H1 (cell line): ENCODE data around the gene SH3PXD2A.

Experiments used
- EGR1 ChIP-seq: IDR thresholded peaks from 2 replicates; pipeline ENCODE4 v1.6.1; 2011; ENCODE audit warnings: low read depth, low read length, borderline replicate concordance
- JUN ChIP-seq: IDR thresholded peaks from 2 replicates; pipeline ENCODE4 v1.6.1; 2011; ENCODE audit warnings: low read depth, mild to moderate bottlenecking, improper control_type of control experiment, low read length
- RFX5 ChIP-seq: IDR thresholded peaks from 2 replicates; pipeline ENCODE4 v1.6.1; 2011; ENCODE audit warnings: low read depth, low read length, improper control_type of control experiment, borderline replicate concordance
- SP4 ChIP-seq: IDR thresholded peaks from 2 replicates; pipeline ENCODE4 v1.6.1; 2012; ENCODE audit warnings: low read length, inconsistent platforms

DNA sequence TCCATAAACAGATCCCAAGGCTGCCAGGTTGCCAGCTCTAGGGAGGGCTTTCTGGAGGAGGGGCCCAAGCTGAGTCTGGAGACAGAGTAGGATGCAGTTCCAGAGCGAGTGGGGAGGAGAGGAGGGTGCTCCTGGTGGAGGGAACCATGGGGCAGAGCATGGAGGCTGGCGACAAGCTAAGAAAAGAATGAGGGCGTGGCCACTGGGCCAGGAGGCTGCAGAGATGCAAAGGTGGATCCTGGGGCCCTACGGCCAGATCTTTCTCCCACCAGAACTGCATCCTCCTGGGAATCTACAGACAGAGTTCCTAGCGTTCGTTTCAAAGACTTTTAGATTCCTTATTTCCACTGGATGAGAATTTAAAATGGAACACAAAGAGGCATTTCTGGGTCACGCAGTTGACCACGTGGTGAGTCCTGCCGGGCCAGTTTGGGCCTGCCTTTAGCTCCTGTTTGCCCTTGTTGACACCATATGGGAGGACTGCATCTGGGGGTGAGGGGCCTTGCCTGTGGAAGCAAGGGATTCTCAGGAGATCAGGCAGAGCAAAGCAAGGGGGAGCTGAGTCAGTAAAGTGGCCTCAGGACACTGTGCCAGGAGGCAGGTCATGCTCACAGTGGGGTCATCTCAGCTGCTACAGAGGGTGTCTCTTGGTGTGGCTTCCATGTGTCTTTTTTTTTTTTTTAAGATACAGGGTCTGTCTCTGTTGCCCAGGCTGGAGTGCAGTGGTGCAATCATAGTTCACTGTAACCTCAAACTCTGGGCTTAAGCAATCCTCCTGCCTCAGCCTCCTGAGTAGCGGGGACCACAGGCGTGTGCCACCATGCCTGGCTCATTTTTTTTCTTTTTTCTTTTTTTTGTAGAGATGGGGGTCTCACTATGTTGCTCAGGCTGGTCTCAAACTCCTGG lies 137.8 kb downstream of the SH3PXD2A start:
- TF ChIP-seq JUN (no peak), EGR1 (no peak), SP4 (no peak), RFX5 (no peak)
